KOPT-K1 (cell line): ENCODE results near the gene FOXK1.

Experiments used
- H3K27ac ChIP-seq: fragments of 200-600 bp; sonication (generic); 2 replicates; pipeline ENCODE4 v1.5.1; 2016; ENCODE audit warnings: antibody characterized with exemption, mild to moderate bottlenecking, low read depth, low read length; ENCODE audit not compliant: poor library complexity, severe bottlenecking
- H3K36me3 ChIP-seq: fragments of 200-600 bp; sonication (generic); 2 replicates; pipeline ENCODE4 v1.5.1; 2017; ENCODE audit warnings: antibody characterized with exemption, mild to moderate bottlenecking, low read length, moderate library complexity; ENCODE audit not compliant: insufficient read depth
- H3K9me3 ChIP-seq: fragments of 200-600 bp; sonication (generic); 2 replicates; pipeline ENCODE4 v1.5.1; 2017; ENCODE audit warnings: antibody characterized with exemption, low read length, mild to moderate bottlenecking; ENCODE audit not compliant: insufficient read depth, poor library complexity, severe bottlenecking

FOXK1 gene

GRCh38 chr7:4816419-4817080 lies 134.5 kb downstream of the FOXK1 start:
- no peak overlapping the region for H3K27ac ChIP-seq
- no peaks in the 10 kb centered on the region for H3K36me3 ChIP-seq
- no peaks in the 10 kb centered on the region for H3K9me3 ChIP-seq

GRCh38 chr7:4817178-4817901 lies 135.2 kb downstream of the FOXK1 start:
- Histone ChIP-seq H3K36me3 (no peaks in the 10 kb centered on the region), H3K9me3 (no peaks in the 10 kb centered on the region), H3K27ac (no peak overlapping the region)

- no peaks in the 10 kb centered on the region for H3K36me3 ChIP-seq
- H3K9me3 ChIP-seq: no peaks in the 10 kb centered on the region
- H3K27ac ChIP-seq: no peak overlapping the region
These were observed 136.1 kb downstream of the FOXK1 start for GRCh38 chr7:4818000-4818794.

- Histone ChIP-seq H3K36me3 (no peaks in the 10 kb centered on the region), H3K27ac (no peak overlapping the region), H3K9me3 (no peaks in the 10 kb centered on the region)
These were observed 137.7 kb downstream of the FOXK1 start for GRCh38 chr7:4819560-4820404.

GRCh38 chr7:4820405-4820966 lies 138.4 kb downstream of the FOXK1 start:
- no peak overlapping the region for H3K27ac ChIP-seq
- H3K9me3 ChIP-seq: no peaks in the 10 kb centered on the region
- no peaks in the 10 kb centered on the region for H3K36me3 ChIP-seq
